Measurements from ENCODE around the gene VEPH1.
"Not testable (repeated sequence)": the region's sequence is repeated elsewhere in the genome, so short reads cannot be mapped to it uniquely, and the experiment has no call there.

Gene VEPH1

DNA sequence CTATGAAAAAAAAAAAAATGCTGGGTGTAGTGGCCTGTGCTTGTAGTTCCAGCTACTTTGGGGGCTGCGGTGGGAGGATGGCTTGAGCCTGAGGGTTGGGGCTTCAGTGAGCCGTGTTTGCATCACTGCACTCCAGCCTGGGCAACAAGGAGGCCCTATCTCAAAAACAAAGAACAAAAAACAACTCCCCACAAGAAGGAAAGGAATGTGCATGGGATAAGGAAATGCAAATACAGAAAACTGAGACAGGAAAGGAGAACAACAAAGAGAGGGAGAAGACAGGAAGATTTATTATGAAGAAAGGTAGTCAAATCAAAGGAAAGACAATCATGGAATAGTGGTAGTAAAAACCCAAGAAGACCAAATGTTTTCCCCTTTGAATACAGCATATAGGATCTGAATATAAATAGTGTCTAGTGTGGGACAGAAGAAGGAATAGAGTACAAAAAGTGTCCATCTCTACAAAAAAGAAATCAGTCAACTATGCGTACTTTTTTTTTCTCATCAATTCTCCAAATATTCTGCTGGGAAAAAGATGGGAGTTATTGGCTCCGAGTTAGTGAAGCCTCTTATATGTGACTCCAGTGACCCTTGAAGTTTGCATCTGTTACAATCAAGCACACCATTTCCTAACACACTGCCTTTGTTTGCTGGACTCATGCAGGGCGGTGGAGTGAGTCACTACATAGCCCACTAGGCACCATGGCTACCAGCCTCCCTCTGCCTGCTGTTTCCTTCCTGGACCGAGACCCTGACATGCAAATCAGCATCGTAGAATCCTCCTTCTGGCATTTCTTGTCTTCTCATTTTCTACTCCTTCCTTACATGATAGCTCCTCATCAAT is 167.8 kb downstream of the VEPH1 start:
- no peak for DNase-seq

DNA sequence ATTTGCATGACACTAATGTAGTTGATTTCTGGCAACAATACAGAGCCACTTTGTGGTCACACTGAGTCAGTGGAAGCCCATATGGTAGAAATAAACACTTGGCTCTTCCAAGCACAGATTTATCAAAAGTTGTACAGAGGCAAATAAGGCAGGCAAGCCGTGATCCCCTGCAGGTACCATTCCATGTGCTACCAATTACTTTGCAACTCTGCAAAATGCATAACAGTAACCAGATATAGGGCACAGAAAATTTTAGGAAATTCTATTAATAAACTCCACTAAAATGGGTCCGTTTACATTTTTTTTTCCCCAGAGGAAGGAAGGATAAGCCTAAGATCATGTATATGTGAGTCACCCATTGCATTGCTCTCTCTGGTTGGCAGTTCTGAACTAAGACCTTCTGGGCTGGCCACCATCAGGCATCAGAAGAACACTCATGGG is 169.6 kb downstream of the VEPH1 start:
- DNase-seq = no peak

DNA sequence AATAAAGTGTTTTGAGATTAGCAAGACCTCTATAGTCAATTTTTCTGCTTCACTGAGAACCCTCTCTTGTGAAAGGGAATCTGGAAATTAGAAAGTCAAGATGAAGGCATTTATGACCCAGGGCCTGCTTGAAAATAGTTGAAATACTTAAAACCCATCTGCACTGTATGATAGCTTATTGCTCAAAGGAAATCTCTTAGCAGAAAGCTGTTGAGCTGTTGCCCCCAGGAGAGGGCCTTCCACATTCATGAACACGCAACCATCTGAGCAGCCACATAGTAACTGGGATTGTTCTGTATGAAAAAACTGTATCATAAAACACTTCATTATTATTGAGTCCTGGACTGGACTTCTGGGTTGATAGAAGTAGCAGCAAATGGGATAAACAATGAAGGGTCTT is 173.0 kb downstream of the VEPH1 start:
- no peak for DNase-seq

DNA sequence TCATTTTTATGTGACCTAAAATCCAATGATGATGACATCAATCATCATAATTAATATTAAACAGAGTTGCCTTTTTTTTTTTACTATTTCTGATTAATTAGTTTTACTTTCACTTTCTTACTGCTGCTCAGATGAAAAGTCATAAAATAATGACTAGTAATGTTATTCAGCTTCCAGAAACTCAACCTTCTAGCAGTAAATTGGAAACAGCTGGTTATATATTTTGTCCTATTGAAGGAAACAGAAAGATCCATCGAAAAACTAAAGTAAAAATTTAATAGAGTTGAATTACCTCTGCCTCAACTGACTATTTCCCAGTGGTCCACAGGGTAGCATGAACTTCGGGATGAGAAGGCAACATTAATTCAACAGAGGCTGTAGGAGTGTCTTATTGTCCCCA is 173.7 kb downstream of the VEPH1 start:
- no peak for DNase-seq

DNA sequence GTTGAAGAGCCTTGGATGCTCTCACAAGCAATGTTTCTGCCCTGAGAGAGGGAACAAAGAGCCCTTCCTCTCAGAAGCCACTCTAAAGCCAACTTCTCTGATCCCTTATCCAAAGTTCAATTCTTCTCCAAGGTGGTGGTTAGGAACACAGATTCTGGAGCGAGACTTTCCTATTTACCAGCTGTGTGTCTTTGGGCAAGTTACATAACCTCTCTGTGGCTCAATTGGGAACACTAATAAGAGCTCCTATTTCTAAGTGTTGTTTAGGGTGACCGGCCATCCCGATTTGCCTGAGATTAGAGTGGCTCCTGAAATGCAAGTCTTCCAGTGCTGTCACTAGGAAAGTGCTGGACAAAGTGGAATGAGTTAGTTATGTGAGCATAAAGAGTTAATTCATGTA is 175.4 kb downstream of the VEPH1 start:
- no peak for DNase-seq

DNA sequence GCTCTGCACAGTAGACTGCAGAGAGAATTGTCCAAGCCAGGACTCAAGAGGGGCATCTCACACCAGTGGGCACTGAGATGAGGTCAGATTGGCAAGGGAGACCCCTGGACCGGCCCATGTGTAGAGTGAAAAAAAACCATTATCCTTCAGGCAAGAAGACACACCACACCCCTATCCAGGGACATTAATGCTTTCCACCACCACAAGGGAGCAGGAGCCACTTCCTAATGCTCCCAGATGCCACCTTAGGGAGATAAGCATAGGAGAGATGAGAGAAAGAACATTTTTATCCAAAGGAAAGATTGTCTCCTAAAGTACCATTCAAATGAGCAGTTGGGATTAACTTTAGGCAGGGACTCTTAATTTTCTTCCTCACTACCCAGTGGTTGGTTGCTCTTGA is 176.2 kb downstream of the VEPH1 start:
- no peak for DNase-seq

DNA sequence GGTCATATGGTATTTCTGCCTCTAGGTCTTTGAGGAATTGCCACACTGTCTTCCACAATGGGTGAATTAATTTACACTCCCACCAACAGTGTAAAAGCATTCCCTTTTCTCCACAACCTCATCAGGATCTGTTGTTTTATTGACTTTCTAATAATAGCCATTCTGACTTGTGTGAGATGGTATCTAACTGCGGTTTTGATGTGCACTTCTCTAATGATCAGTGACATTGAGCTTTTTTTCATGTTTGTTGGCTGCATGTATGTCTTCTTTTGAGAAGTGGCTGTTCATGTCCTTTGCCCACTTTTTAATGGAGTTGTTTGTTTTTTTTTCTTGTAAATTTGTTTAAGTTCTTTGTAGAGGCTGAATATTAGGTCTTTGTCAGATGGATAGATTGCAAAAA is 178.3 kb downstream of the VEPH1 start:
- not testable (repeated sequence) for DNase-seq

DNA sequence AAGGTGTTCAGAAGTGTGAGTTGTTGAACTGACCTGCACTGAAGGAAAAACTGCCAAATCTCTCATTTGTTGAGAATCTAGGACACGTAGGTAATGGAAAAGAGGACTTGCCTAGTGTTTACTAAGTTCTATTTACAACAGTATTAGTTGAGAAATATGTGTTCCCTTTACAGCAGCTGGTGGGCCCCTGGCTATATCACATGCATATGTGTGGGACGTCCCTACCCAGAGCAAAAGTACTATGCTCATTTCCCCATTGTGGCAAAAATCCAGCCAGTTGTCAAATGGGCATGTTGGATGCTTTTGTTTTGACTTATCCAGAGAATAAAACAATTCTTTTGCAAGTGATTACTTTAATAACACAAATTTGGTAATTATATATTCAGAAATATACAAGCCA is 179.9 kb downstream of the VEPH1 start:
- DNase-seq = no peak

DNA sequence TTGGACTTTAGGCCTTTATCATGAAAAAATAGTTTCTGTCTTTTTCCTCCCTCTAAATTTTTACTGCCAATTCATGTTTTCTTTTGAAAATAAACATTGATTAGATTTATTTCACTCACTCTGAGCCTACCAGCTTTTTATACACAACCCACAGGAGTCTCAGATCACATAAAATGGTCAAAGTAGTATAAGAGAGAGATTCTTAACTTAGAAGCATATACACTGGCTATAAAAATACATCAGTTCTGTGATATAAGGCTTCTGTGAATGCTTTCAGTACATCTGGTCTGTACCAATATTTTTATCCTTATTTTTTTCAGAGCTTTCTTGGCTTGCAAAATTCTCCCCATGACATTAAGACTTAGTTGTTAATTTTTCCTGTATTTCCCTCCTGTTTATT is 183.5 kb downstream of the VEPH1 start:
- DNase-seq = no peak

DNA sequence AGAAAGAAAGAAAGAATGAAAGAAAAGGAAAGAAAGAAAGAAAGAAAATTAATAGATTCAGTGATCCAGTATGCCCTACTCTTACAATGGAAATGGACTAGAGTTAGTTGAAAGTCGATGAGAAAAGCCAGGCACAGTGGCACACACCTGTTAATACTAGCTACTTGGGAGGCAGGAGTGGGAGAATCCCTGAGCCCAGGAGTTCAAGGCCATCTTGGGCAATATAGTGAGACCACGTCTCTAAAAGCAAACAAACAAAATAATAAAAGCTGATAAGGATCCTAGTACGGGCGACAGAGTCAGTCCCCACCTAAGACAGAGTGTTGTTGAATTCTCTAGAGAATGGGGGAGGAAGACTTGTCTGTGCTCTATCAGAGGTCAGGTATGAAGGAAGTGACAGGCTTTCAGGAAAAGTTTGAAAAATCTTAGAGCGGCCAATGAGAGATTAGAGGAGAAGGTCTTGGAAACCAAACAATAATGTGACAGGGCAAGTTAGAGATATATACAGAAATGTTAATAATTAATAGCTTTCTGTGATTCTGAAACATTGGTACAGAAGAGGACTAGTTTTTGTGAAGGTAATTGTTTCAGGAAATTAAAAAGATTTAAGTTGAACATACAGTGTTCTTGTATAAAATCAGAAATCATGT is 184.5 kb downstream of the VEPH1 start:
- no peak for DNase-seq

DNA sequence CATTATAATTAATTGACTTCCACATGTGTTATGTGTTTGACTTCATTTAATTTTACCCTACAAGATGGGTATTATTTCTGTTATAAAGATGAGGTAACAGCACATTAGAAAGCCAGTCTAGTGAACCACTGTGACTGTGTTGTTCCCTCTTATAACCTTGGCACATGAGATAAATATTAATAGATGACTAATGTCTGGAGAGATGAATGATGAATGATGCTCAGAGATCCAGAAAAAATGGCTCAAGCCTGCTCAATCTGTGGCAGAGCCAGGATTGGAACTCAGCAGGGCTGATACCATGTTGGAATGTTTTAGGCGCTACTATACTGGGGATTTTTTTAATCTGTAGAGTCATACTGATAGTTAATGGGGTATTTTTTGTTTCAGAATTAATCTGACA is 185.3 kb downstream of the VEPH1 start:
- DNase-seq = no peak

DNA sequence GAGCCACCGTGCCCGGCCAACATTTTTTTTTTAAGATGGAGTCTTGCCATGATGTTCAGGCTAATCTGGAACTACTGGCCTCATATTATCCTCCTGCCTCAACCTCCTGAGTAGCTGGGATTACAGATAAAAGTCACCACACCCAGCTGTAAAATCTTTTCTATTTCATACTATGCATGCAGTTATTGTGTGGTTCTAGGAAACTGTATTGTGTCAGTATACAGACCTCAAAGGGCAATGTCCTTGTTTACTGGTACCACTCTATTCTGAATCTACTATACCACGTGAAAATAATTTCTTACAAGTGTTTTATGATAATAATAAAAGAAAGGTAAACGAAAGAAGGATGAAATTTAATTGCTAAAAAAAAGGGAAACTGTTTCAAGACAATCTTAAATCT is 190.0 kb downstream of the VEPH1 start:
- no peak for DNase-seq

DNA sequence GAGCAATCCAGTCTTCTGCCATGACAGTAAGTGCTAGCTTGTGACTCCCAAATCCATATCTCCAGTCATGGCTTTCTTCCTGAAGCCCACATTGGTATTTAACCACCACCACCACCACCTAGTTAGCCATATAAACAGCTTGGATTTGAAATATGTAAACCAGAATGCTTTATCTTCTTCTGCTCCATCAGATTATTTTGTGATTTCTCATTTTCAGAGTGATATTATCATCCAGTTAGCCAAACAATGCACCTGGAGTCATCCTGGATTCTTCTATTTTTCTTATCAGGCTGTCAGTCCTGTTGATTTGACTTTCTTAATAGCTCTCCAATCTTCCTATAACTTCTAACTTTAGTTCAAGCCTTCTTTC is 190.9 kb downstream of the VEPH1 start:
- DNase-seq = no peak

DNA sequence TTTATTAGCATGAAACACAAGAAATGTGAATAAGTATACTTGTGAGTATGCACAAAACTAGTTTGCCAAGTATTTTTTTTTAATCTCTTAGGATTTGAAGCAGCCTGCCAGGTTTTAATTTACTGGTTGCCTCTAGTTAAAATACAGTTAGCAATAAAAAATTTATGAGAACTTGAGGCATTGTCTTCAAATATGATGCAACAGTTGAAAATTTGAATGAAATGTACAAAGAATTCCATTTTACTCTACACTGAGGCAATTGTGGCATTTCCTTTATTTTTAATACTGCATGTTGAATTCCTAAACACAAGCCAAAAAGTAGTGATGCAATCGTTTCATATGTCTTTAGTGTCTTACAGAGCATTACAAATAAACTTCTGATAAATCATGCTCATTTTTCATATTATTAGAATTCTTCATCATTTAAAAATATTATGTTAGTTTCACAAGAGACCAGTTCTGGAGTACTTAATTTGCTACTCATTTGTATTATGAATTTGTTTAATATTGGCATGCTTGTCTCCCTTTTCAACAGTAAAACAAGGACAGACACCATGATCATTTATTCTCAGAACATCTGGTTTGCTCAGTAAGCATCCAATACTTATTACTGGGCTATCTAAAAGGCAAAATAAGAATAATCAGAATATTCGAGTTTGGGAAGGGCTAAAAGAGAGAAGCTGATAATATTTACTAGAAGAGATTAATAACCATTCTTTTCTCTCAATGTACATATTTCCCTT is 191.4 kb downstream of the VEPH1 start:
- no peak for DNase-seq

DNA sequence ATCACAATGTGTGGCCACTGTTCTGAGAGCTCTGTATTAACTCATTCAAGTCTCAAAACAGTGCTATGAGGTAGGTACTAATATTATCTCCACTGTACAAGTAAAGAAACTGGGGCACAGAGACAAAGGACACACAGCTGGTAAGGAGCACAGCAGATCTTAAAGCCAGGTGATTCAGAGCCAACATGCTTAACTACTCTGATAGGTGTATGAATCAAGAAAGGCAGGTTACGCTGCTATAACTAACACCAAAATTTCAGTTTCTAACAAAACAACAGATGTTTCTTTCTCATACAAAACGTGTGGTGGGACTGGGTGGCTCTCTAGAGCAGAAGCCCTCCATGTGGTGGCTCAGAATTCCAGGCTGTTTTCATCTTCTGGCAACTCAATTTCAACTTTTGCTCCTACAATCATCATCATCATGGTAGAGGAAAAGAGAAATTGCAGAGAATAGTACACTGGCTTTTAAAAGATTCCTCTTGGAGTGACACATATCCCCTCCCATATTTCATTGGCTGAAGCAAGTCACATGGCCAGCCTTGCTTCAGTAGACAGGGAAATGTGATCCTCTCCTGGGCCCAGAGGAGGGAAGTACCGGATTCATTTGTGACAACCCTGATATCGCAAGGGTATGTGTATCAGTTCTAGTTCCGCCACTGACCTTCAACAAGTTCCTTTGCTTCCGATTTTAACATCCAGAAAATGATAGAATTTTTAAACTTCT is 192.7 kb downstream of the VEPH1 start:
- DNase-seq = no peak

DNA sequence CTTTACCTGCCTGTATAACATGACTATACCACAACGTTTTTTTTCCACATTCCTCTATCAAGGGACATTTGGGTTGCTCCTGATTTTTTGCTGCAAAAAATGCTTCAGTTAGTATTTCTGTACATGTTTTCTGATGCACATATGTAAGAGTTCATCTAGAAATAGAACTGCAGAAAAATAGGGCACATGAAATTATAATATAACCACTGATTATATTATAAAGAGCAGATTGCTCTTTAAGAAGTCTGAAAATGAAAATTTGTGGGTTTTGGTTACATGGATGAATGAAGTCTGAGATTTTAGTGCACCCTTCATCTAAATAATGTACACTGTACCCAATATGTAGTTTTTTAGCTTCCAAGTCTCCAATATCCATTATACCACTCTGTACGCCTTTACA is 196.7 kb downstream of the VEPH1 start:
- DNase-seq = no peak

DNA sequence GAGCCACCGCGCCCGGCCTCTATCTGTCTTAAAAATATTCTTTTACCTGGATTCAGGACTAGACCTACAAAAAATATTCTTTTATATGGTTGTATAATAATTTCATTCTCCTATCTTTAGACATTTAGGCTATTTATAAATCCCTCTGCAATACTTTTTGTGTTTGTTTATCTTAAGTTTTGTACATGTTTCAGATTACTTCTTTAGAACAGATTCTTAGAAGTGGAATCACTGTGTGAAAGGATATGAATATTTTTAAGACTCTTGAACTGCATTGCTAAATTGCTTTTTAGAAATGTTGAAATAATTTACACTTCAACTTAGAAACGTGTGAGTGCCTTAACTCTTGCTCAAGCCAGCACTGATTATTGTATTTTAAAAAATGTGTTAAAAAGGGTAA is 197.8 kb downstream of the VEPH1 start:
- no peak for DNase-seq

DNA sequence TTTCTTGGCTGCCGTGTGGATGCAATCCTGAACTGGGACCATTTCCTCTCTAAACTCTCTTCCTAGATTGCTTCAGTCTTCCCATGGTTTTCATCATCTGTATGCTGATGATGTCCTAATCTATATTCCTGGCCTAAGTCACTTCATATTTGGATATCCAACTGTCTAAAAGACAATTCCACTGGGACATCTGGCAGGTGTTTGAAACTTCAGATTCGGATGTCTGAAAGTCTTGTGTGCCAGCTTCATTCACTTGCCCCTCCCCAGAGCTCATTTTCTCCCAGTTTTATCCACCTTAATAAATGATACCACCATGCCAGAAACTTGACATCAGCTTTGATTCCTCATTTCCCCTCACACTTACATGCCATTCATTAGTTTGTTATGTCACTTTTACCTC is 201.5 kb downstream of the VEPH1 start:
- DNase-seq = no peak

DNA sequence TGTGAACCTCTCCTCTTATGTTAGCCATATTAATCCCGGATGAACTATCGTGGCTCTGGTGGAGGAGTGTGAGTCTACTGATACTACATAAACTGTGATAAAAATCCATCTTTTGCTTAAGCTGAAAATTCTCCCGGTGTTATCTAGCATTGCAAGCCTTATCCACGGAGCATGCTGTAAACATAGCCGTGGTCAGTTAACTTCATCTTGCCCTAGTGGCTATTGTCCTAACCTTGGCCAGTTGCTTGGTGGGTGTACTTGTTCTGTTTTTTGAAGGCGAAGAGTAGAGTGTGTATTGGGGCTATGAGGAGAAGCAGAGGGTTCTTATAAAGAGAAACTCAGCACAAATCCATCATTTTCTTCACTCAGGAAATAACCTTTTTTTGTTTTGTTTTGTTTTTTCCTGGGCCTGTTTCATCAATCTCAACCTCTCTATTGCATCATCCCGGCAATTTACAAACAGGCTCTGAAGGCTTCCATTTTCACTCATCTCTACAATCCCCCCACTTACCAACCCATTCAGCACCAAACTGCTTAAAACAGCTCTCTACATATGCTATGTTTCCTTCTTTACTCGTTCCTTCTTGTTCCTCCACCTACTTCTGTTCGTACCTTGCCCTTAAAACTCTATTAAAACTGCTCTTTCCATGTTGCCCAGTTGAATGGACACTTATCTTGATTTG is 202.1 kb downstream of the VEPH1 start:
- no peak for DNase-seq

DNA sequence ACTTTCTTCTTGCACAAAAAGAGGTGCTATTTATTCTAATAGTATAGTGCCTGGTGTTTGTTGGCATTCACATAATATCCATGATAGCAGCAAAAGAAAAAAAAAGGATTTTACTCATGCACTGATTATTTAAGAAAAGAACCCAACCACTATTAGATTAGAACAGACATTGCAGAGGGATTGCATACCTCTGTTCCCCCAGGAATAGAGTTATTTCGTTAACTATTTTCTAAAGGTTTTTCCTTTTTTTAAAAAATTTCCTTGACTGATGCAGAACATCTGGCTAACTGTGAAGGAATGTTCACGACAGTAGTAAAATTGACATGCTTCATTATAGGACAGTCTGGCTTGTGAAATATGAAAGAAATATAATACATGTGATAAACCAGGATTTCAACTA is 203.1 kb downstream of the VEPH1 start:
- no peak for DNase-seq

DNA sequence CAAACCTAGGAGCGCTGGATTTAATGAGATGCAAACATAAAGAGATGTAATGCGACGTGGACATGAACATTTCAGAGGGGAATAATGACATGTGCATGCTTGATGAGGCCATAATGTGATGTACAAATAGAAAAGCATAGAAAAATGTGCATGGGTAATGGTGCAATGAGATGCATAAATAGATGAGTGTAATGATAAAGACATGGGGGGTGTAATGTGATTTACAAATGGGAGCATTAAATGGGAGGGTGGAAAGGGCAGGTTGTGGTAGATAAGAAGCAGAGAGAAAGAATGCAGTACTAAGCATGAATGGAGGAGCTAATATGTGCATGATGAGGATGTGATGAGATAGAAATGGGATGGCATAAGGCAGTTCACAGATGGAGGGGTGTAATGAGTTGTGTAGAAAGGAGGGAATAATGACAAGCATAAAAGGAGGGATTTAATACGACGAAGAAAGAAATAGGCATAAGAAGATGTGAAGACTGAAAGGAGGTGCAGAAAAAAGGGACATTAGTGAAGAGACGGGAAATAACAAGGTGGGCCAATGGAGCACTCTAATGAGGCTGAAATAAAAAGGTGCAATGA is 205.8 kb downstream of the VEPH1 start:
- no peak for DNase-seq

DNA sequence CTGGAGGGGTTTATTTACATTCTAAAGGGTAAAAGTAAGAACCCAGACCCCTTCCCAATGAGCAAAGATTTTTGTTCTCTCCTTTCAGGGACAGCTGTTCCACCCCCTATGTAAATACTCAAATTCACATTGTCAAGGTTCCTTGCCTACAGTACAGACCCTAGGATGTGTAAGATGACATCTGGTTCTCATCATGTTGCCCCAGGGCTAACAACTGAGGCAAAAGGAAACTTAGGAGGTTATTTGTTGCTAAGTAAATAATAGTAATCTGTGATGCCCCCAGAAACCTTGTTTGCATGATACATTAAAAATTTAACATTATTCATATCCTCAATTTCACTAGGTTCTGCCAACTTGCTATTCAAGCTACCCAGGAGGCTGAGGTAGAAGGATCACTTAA is 208.3 kb downstream of the VEPH1 start:
- no peak for DNase-seq

Measured in activated naive CD4-positive, alpha-beta T cell treated with Interleukin-2 at 50 U/mL for 16 hours (primary cell).